GM21423 (cell line): ENCODE results near the gene AGXT.

Source experiments
- ATAC-seq: cut with Tn5 transposase; IDR thresholded peaks from one replicate; pipeline ENCODE4 v1.9.1; 2021; ENCODE audit warnings: mild to moderate bottlenecking, moderate library complexity; ENCODE audit not compliant: unreplicated experiment

AGXT gene

DNA sequence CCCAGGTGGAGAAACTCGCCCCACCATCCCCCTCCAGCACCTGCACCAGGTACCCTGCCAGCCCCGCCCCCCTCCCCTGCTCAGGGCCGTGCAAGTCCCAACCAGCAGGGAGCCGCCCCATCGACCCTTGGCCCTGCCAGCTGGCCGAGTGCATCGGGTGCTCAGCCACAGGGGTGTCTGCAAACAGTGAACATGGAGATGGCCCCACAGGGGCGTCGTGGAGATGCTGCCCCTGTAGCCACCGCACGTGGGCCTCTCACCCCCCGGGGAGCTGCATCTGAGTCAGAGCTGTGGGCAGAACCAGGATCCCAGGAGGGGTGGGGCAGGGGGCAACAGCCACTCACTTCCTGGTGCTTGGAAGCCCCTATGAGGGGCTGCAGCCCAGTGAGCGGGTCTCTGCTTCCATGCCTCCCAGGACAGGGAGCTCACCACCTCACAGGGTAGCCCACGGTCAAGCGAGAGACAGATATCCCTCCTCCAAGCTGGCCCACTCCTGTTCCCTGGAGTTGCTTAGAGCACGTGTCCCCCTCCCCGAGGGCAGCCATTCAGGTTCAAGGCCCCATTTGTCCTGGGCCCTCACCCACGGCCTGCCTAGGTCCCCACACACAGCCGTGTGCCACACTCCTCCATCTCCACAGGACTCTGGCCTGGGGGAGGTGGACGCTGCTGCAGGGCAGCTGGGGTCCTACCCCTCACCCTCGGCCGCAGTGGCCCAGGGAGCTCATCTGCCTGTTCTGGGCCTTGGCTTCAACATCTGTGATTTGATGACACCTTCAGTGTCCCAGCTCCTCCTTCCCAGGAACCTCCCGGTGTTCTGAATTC, 28.5 kb downstream of the AGXT start:
- ATAC-seq: no peak

DNA sequence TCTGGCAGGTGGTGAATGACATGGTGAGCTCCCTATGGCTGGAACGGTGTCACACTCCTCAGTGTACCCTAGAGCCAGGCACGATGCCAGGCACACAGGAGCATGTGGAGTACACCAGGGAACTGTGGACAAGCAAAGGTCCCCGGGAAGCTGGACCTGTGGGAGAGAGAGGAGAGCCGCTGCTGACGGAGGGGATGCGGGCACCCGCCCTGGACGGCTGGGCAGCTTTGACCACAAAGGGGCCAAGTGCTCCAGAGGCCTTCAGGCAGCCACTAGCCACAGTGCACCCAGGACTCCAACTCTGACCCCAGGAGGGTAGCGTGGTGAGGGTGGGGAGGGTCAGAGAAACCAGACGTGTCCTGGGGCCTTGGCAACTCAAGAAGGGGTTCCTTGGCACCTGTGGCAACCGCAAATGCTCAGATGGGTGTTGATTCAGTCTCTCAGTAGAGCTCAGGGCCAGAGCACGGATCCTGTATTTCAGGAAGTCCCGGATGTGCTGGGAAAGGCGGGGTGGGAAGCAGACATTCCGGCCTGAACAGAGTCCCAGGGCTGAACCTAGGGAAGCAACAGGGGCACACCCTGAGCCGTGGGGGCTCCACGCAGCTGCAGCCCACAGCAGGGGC, 29.6 kb downstream of the AGXT start:
- ATAC-seq: no peak

DNA sequence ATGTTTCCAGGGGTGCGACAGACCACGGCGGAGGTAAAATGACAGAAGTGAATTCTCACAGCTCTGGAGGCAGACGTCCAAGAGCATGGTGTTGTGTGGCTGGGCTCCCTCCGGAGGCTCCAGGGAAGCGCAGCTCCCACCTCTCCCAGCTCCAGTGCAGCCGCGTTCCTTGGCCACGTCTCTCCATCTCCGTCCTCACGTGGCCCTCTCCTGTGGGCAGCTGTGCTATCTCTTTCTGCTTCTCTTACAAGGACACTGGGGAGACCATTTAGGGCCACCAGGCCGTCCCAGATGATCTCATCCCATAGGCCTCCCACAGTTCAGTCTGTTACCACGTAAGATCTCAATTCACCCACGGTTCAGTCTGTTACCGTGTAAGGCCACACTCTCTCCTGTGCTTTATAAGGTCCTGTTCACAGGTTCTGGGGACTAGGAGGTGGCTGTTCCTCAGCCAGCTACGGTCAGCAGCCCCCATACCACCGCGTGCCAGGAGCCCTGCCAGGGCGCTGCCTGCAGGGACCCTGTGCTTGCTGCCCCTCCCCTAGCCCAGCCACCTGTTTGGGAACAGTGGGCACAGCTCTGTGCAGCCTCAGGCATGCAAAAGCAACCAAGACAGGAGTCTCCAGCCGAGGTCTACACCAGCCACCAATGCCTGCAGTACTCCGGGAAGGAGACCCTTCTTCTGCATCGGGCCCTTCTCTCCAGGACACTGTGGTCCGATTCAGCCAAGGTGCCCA, 30.3 kb downstream of the AGXT start:
- no peak for ATAC-seq

DNA sequence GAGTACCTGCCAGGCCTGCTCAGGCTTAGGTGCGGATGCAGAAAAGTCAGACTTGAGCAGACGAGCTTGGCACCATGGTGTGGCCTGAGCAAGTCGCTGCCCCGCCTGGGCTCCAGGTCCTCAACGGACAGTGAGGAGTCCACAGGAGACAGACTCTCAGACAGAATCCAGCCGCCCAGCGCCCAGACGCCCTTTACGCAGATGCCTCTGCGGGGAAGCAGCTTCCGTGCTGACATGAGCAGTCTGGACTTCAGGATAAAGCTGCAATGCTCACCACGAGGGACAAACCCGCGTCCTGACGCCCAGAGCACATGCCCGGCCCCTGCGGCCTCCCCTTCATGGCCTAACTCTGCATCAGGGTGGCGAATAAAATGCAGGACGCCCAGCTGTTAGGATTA, 30.8 kb downstream of the AGXT start:
- no peak for ATAC-seq

DNA sequence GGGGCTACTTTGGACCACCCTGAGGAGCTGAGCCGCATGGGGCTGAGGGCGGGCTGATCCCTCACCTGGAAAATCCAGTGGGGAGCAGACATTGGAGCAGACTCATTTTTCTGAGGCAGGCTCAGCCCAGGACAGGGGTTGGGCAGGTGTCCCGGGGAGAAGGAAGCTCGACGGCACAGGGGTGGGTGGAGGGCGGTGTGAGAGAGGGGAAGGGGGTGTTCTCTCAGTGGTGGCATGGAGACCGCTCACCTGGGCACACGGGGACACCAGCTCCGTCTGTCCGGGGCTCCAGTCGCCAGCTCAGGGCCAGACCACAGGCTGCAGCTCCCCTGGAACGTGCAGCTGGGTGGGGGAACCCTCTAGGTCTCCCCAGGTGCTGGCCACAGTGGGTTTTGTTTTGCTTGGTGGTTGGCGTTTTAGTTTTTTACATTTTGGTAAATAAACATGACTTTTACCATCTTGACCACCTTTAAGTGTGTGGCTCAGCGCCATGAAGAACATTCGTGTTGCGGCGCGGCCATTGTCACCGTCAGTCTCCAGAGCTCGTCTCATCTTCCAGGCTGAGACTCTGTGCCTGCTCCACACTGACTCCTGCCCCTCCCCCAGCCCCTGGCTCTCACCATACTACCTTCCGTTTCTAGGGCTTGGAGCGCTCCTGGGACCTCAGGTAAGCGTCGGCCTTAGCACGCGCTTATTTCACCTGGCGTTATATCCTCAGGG, 31.7 kb downstream of the AGXT start:
- ATAC-seq: no peak

DNA sequence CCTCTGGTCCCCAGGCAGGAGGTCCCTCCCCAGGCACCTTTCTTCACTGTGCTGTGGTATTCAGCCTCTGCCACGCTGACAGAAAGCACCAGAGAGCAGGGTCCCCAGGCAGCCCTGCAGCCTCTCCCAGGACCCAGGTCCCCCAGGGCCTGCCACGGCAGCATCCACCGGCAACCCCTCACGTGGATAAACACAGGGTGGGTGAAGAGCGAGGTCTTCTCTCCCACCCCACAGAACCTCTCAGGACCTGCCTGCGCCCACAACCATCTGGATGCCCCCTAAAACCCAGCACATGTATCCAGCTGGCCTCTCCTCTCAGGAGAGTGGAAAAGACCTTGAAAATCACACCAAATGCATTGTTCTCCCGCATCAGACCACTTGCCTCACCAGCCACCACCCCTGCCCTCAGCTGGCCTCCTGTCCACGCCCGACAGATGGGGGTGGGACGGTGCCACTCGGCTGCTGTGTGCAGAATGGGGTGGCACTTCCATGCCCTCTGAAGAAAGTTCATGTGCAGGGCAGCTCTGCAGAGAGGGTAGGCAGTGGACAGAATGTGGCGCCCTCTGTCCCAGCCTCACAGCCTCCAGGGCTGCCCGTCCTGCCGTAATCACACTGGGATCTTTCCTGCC, 33.5 kb downstream of the AGXT start:
- no peak for ATAC-seq

DNA sequence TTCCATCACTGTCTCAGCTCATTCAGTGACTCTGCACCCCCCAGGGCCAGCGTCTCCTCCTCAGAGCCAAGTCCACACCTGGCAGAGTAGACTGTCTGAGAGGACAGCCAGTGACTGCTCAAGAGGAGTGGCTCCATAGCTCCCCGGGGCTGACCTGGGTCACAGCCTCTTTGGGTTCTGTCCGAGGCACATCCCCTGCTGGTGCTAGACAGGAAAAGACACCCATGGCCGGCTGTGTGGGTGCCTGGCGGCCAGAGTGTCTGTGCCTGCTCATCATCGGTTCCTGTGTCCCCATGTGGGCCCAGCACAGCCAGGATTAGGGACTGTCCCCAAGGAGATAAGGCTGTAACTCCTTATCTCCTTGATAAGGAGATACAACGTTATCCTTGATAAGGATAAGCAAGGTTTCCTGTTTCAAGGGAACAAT, 34.0 kb downstream of the AGXT start:
- ATAC-seq: no peak

DNA sequence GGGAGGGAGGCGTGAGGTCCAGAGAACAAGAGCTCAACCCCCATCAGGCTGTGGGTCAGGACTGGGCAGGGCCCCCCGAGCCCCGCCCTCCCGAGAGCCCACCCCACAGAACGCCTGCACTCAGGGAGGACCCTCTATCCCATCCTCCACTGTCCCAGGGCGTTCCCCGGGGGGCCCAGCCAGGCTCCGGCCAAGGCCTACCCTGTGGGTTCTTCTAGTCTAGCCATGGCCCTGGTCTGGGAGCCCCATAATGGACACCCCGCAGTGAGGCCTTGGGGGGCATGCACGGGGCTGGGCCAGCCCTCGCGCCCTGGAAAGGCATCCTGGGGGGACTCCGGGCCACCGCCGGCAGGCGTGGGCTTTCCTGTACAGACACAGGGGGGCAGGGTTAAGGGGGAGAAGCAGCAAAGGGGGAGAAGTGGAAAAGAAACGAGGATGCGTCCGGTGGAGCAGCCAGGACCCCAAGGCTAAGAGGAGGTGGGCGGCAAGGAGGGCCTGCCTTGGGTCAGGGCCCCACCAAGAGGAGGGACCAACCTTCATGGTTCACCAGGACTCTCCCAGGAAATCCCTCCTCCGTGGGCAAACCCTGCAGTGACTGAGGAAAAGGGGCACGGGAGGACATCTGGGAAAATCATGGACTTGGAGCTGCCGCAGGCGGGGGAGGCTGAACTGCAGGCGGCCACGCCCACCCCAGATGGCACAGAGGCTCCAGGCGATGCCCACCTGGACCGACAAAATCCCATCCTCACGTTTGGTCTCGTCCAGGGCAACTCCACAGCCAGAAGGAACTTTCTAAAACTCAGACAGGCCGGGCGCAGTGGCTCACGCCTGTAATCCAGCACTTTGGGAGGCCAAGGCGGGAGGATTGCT, 34.8 kb downstream of the AGXT start:
- ATAC-seq: no peak

DNA sequence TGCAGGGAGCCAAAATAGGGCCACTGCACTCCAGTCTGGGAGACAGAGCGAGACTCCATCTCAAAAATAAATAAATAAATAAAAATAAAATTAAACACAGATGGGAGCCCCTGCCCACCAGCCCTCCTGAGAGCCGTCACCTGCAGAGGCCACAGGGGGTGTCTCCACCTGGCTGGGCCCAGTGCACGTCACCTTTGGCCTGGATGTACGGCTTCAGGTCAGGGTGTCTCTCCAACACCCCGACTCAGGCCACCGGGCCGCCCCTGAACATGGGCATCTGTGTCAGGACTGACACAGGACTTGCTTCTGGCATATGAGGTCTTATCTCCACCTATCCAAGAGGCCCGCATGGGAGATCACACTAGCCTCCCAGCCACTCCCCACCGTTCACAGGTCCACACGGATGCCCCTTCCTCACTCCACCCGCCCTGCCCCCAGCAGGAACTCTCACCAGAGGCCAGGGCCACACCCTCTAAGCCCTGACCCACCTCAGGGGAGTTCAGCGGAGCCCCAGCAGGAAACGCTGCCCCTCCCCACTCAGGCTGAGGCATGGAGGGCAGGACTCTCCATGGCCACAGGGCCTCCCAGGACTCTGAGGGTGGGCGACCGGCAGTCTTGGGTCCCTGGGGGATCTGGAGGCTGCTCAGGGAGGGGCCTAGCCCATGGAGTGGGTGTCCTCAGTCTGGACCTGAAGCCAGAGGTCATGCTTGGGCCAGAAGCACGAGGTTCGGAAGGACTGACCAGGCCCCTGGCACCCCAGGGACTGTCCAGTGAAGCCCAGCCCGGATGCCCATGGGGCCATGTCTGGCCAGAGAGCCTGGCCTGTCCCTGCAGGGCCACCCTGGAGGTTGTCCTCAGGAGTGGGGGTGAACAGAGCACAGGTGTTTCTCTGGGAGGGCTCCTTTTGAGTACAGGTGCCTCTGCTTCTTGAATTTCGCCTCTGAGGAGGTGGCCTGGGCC, 35.9 kb downstream of the AGXT start:
- no peak for ATAC-seq

DNA sequence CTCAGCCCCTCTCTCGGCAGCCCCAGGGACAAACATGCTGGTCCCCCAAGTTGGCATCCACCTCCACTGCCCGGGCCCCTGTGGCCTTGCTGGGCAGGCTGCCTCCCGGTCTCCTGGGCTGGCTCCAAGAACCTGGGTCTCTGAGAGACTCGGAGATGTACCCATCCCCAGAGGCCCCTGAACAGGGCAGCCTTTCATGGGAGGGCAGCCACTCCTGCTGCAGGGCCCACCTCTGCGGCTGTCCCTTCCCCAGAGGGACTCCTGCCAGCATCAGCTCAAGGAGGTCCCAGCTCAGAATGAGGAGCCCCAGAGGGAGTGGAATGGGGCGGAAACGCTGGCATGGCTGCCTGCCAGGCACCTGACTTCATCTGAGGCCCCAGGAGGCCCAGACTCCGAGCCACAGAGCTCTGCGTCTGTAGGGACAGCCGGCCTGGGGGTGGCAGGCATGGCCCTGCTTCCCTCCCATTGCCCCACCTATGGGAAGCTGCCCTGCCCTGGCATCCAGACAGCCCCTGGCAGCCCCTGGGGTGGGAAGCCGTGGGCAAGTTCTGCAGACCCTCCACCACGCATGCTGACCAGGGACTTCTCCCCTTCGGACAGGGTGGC, 36.7 kb downstream of the AGXT start:
- no peak for ATAC-seq

DNA sequence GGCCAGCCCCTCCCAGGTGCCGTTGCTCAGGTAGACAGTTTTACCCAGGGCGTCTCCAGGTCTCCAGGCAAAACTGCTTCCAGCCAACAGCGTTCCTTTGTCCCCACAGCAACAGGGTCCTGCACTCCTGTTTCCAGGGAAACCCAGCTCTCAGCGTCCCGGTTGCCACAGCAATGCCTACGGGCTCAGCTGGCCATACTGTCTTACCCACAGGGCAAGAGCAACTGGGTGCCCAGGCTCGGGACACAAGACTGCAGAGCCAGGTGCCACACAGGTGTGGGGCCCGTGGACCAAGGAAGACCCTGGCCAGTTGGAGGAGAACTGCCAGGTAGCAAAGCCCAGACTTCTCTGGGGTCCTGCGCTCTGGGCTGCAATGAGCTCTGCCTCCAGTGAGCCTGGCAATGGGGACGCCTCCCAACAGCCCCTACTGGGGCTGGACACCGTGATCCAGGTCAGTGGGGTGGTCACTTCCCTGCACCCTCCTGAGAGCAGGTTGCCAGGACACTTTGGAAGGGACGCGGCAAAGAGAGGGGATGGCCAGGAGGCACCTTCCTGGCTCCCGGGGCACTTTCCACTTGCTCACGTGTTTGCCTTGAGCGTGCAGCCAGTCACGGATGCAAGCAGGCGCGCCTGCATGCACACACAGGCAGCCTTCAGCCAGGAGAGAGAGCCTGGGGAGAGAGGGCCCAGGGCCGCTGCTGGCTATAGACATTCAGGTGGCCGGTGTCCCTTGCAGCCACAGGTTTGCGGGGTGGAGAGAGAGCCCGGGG, 37.7 kb downstream of the AGXT start, which contains the start of gene CROCC2:
Gene CROCC2 (plus strand): TSS at position 196 of the 770 bp plus-strand sequence. CDS start 178 bp downstream, at position 374.
- ATAC-seq: no peak

DNA sequence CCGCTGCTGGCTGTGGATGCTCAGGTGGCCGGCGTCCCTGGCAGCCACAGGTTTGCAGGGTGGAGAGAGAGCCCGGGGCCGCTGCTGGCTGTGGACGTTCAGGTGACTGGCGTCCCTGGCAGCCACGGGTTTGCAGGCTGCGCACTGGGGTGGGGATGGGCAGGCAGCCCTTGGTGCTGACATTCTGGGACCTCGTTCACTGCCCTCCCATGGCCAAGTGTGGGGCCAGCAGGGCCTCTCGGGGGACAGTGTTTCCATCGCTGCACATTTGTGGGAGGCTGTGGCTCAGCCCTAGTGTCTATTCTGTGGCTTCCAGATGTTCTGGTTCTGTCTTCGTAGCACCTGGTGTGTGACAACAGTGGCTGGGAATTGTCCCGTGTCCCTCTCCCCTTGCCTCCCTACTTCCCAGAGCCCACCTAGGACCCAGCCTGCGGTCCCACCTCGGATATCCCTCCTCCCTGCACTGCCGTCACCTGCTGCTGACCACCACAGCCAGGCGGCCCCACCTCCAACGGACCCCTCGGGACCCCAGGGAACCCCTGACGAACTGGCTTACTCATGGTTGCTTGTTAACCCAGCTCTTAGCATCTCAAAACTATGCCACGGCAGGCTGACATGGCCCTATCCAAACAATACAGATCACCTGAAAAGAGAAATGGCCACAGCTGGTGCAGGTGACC, 38.4 kb downstream of the AGXT start:
- ATAC-seq: no peak

DNA sequence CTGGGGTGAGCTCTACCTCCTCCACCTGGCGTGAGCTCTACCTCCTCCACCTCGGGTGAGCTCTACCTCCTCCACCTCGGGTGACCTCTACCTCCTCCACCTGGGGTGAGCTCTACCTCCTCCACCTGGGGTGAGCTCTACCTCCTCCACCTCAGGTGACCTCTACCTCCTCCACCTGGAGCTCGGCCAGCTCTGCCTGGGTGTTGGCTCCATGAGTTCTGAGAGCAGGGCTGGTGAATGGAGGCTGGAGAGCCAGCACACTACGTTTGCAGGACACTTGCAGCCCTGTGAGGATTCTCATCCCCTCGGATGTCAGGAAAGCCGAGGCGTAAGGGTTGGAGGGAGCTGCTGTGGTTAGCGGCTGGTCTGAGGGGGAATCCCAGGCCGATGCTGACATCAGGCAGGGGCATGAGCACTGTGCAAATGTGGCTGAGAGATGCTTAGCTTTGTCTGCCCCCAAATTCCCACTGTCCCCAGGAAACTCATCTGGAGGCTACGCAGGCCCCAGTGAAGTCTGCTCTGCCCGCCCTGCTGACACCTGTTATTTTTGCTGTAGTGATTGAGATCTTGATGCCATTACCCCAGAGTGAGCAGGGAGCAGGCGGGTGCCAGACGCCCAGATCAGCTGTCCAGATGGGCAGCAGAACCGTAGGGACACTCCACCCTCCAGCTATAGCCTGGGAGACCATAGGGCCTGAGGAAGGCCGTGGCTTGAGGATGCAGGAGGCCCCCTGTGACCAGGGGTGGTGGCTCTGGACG, 40.8 kb downstream of the AGXT start:
- no peak for ATAC-seq

DNA sequence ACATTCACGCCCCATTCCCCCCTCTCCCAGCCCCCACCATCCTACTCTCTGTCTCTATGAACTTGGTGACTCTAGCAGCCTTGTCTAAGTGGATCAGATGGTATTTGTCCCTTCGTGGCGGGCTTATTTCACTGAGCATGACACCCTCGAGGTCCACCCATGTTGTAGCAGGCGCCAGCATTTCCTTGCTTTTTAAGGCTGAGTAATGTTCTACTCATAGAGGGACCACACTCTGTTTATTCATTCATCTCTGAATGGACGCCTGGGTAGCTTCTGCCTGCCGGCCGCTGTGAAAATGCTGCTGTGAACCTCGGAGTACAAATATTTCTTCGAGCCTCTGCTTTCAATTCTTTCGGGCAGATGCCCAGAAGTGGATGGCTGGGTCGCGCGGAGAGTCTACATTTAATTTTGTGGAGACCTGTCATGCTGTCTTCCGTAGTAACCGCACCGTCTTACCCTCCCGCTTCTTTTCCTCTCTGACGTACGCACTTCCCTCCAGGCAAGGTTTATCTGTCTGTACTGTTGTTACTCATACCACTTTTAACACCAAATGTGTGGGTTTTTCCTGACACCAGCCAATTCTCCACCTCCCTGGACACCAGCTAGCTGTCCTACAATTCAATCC, 43.1 kb downstream of the AGXT start:
- ATAC-seq: no peak
